B cell (primary cell): ENCODE results near the gene OVCA2. TPM values are rescaled to one million over a fixed set of nuclear protein-coding genes. Genes with fewer than 3 reads are reported as not detected.
A peak's percentile ranks its signal among the peaks of the same experiment; 100 is the strongest.

Experiments
- ATAC-seq: fragments of 200-7000 bp; cut with Tn5 transposase; one replicate; pipeline ENCODE4 v1.10.0; 2021; ENCODE audit warnings: low read depth, mild to moderate bottlenecking, moderate number of reproducible peaks, moderate library complexity
- CTCF ChIA-PET: fragments of 350-600 bp; sonication (Branson Sonifier 250); formaldehyde crosslinking; loops from one replicate; lab custom pipeline; 2021; ENCODE audit warnings: antibody characterized with exemption, inconsistent platforms; lab: Charles Lee
- POLR2A ChIA-PET: fragments of 350-600 bp; sonication (Branson Sonifier 250); formaldehyde crosslinking; loops from one replicate; lab custom pipeline; 2021; ENCODE audit warnings: antibody characterized with exemption; lab: Charles Lee
- DNase-seq: peaks from one replicate; pipeline ENCODE4 v3.0.0; 2013
- H2AFZ ChIP-seq: 2 replicates; pipeline ENCODE4 v1.6.1; 2012; ENCODE audit warnings: mild to moderate bottlenecking, low read depth, low read length; ENCODE audit not compliant: insufficient read depth, poor library complexity, severe bottlenecking
- H3K27ac ChIP-seq, 2 donors: 1 replicate in 1 of 2; 2 replicates in 1 of 2; pipeline ENCODE4 v1.5.1; 2012 to 2013; ENCODE audit warnings: low read length in 2 of 2, mild to moderate bottlenecking in 2 of 2, moderate library complexity in 1 of 2
- H3K27me3 ChIP-seq, 4 experiments: fragments of 200-600 bp in 1 of 4; sonication (generic) in 1 of 4; replicated peaks in 1 of 4; 1 replicate in 2 of 4; 2 replicates in 2 of 4; pipeline versions ENCODE4 v1.6.1 to v1.7.0; 2013 to 2016; ENCODE audit warnings: low read length in 3 of 4, mild to moderate bottlenecking in 2 of 4, mixed read lengths in 1 of 4, moderate library complexity in 1 of 4; ENCODE audit not compliant: insufficient read depth in 4 of 4, control insufficient read depth in 3 of 4; ENCODE audit errors: control extremely low read depth in 1 of 4
- H3K36me3 ChIP-seq, 2 experiments: replicated peaks in 1 of 2; 1 replicate in 1 of 2; 2 replicates in 1 of 2; pipeline versions ENCODE4 v1.6.1 to v1.7.1; 2013; ENCODE audit warnings: low read length in 1 of 2; ENCODE audit not compliant: insufficient read depth in 2 of 2, control insufficient read depth in 1 of 2; ENCODE audit errors: control extremely low read depth in 1 of 2, extremely low read depth in 1 of 2
- H3K4me1 ChIP-seq, 2 donors: fragments of 200-600 bp in 1 of 2; sonication (generic) in 1 of 2; 1 replicate in 1 of 2; 2 replicates in 1 of 2; pipeline versions ENCODE4 v1.5.1 to v1.6.1; 2013 to 2017; ENCODE audit warnings: low read length in 2 of 2; ENCODE audit not compliant: control insufficient read depth in 2 of 2, insufficient read depth in 2 of 2
- H3K4me2 ChIP-seq: replicated peaks from 2 replicates; pipeline ENCODE3; 2012; ENCODE audit warnings: mild to moderate bottlenecking, low read depth, low read length; ENCODE audit not compliant: poor library complexity, severe bottlenecking
- H3K4me3 ChIP-seq, 5 experiments: fragments of 200-600 bp in 1 of 5; sonication (generic) in 1 of 5; 1 replicate in 3 of 5; 2 replicates in 2 of 5; pipeline versions ENCODE4 v1.5.1 to v1.7.0; 2011 to 2016; ENCODE audit warnings: low read length in 4 of 5, mild to moderate bottlenecking in 4 of 5, low read depth in 2 of 5, control low read depth in 1 of 5, moderate library complexity in 1 of 5; ENCODE audit not compliant: insufficient read depth in 1 of 5; ENCODE audit errors: control extremely low read depth in 1 of 5, extremely low read depth in 1 of 5
- H3K79me2 ChIP-seq: fragments of 200-600 bp; sonication (generic); one replicate; pipeline ENCODE4 v1.6.0; 2016; ENCODE audit warnings: low read length; ENCODE audit not compliant: control insufficient read depth, insufficient read depth
- H3K9ac ChIP-seq: fragments of 200-600 bp; sonication (generic); 2 replicates; pipeline ENCODE4 v1.6.1; 2017; ENCODE audit warnings: mild to moderate bottlenecking, low read length, moderate library complexity
- H3K9me3 ChIP-seq, 3 donors: one replicate each; pipeline versions ENCODE4 v1.6.1 to v1.7.1; 2013; ENCODE audit warnings: low read length in 2 of 3; ENCODE audit not compliant: control insufficient read depth in 2 of 3, insufficient read depth in 1 of 3; ENCODE audit errors: control extremely low read depth in 1 of 3
- H4K20me1 ChIP-seq: 2 replicates; pipeline ENCODE4 v1.6.0; 2012; ENCODE audit warnings: mild to moderate bottlenecking, low read length; ENCODE audit not compliant: insufficient read depth, control insufficient read depth, poor library complexity, severe bottlenecking
- H3K27ac Mint-ChIP-seq: one replicate; pipeline ENCODE4 v1.8.0; 2021; ENCODE audit warnings: mixed read lengths
- H3K27me3 Mint-ChIP-seq: one replicate; pipeline ENCODE4 v1.8.0; 2021; ENCODE audit warnings: mixed read lengths
- H3K4me1 Mint-ChIP-seq: one replicate; pipeline ENCODE4 v1.8.0; 2021; ENCODE audit warnings: mixed read lengths
- H3K4me3 Mint-ChIP-seq: one replicate; pipeline ENCODE4 v1.8.0; 2021; ENCODE audit warnings: mixed read lengths
- H3K9me3 Mint-ChIP-seq: one replicate; pipeline ENCODE4 v1.8.0; 2022; ENCODE audit warnings: mixed read lengths; ENCODE audit not compliant: insufficient read depth
- CTCF ChIP-seq: fragments of 200-600 bp; IDR thresholded peaks from one replicate; pipeline ENCODE4 v1.8.0; 2022; ENCODE audit warnings: antibody characterized with exemption, mild to moderate bottlenecking
- EZH2 ChIP-seq: IDR thresholded peaks from 2 replicates; pipeline ENCODE4 v1.6.1; 2012; ENCODE audit warnings: borderline replicate concordance, low read depth, mild to moderate bottlenecking, moderate library complexity, low read length; ENCODE audit not compliant: insufficient read depth, poor library complexity, severe bottlenecking
- WGBS: methylation state at CpG from one replicate; pipeline ENCODE4 v1.1.5; 2013; ENCODE audit warnings: missing lambda C conversion rate; ENCODE audit not compliant: insufficient coverage; 5-methylcytosine and 5-hydroxymethylcytosine counted together
- intact Hi-C: fragments of 100-400 bp; cut with micrococcal nuclease; formaldehyde crosslinking; loops from one replicate; pipeline ENCODE4 v1.10.0; 2022
- polyA plus RNA-seq: library from polyadenylated mRNA; depleted of rRNA; stranded (reverse); fragments of >200 nt; gene quantifications from 2 replicates; pipeline ENCODE4 v1.2.3, GENCODE V29; 2012
- total RNA-seq, 2 donors: library from RNA; stranded (reverse); fragments of 120-200 nt in 1 of 2; gene quantifications; 1 replicate in 1 of 2; 2 replicates in 1 of 2; pipeline versions ENCODE4 v1.2.3 to v1.2.4, GENCODE V29; 2013 to 2022

The OVCA2 gene
- total and polyA plus RNA-seq, 2 donors (not counting 1 experiment from before 2014, with no cell fraction given), result 23.2 to 43.9 TPM

- peaks cover 50 to 68% of the 10 kb centered on the region in 2 donors for H3K4me1 ChIP-seq
- CTCF ChIA-PET, result interaction anchor here (0.9 to 2.7 kb wide), 3 partner anchors 192 to 302 kb away, joined by 3 to 28 read pairs (median 3); no protein-coding TSS in a partner anchor
- 38% methylated on average over 12 of the region's 14 CpGs for WGBS
- H3K9ac ChIP-seq, result no peak overlapping the region
- H3K4me3 ChIP-seq, result no peak overlapping the region
- intact Hi-C loops, result loop anchor here (5.0 to 10.0 kb wide), 2 partner anchors 147 to 285 kb away; partner anchors contain the start of genes SGSM2 and TSR1
- H3K9me3 ChIP-seq, result peaks cover 0 to 13% (median 0%) of the 10 kb centered on the region in 3 donors
- no peaks in the 10 kb centered on the region for H3K79me2 ChIP-seq
- no peak overlapping the region for H2AFZ ChIP-seq
- H4K20me1 ChIP-seq, result peaks cover 31% of the 10 kb centered on the region
- H3K27ac Mint-ChIP-seq, result peak overlapping the region; percentile 8
- peaks cover 36% of the 10 kb centered on the region for H3K4me1 Mint-ChIP-seq
- peaks cover 11% of the 10 kb centered on the region for H3K27me3 Mint-ChIP-seq
- POLR2A ChIA-PET, result no interaction called here
- H3K4me2 ChIP-seq, result no peak overlapping the region
- no peak for TF ChIP-seq EZH2
- TF ChIP-seq CTCF, result no peak
- H3K27me3 ChIP-seq, result peaks cover 0 to 68% (median 20%) of the 10 kb centered on the region in 4 experiments
- DNase-seq (no peak), ATAC-seq (no peak)
- no peaks in the 10 kb centered on the region for H3K9me3 Mint-ChIP-seq
- H3K27ac ChIP-seq, result no peak overlapping the region
- H3K4me3 Mint-ChIP-seq, result peak overlapping the region; percentile 59
- no peaks in the 10 kb centered on the region for H3K36me3 ChIP-seq
Measured at GRCh38 chr17:2051933-2052559, 10.2 kb downstream of the OVCA2 start.
